ENCODE measurements around the gene UQCRQ.
A peak's percentile ranks its signal among the peaks of the same experiment; 100 is the strongest.

Gene UQCRQ

GRCh38 chr5:132832612-132833011 is 33.8 kb upstream of the UQCRQ start:
- H3K4me1 ChIP-seq (ENCODE audit: control insufficient read depth in 1 of 2, insufficient read depth in 2 of 2, low read length in 2 of 2) = peaks cover 24 to 27% of the 10 kb centered on the region in 2 donors
- no peaks in the 10 kb centered on the region for H3K36me3 ChIP-seq (ENCODE audit: control insufficient read depth in 1 of 2, insufficient read depth in 2 of 2, low read length in 2 of 2)
- H3K4me3 ChIP-seq (ENCODE audit: low read depth in 1 of 2, low read length in 2 of 2) = no peak overlapping the region
- no peak overlapping the region for H3K9ac ChIP-seq (ENCODE audit: low read depth in 1 of 2, low read length in 2 of 2)
- peaks cover 0 to 4% of the 10 kb centered on the region in 2 donors for H3K27me3 ChIP-seq (ENCODE audit: control insufficient read depth in 1 of 2, insufficient read depth in 2 of 2, low read length in 2 of 2)
- no peaks in the 10 kb centered on the region for H3K9me3 ChIP-seq (ENCODE audit: control insufficient read depth in 1 of 2, low read length in 2 of 2)
- H3K27ac ChIP-seq (ENCODE audit: low read depth, low read length) = no peak overlapping the region

GRCh38 chr5:132834057-132834456 is 32.4 kb upstream of the UQCRQ start:
- no peaks in the 10 kb centered on the region for H3K36me3 ChIP-seq (ENCODE audit: control insufficient read depth in 1 of 2, insufficient read depth in 2 of 2, low read length in 2 of 2)
- no peak overlapping the region for H3K9ac ChIP-seq (ENCODE audit: low read depth in 1 of 2, low read length in 2 of 2)
- no peak overlapping the region for H3K4me3 ChIP-seq (ENCODE audit: low read depth in 1 of 2, low read length in 2 of 2)
- H3K27me3 ChIP-seq (ENCODE audit: control insufficient read depth in 1 of 2, insufficient read depth in 2 of 2, low read length in 2 of 2) = peaks cover 0 to 4% of the 10 kb centered on the region in 2 donors
- H3K9me3 ChIP-seq (ENCODE audit: control insufficient read depth in 1 of 2, low read length in 2 of 2) = no peaks in the 10 kb centered on the region
- H3K27ac ChIP-seq (ENCODE audit: low read depth, low read length) = no peak overlapping the region
- H3K4me1 ChIP-seq (ENCODE audit: control insufficient read depth in 1 of 2, insufficient read depth in 2 of 2, low read length in 2 of 2) = peaks cover 32% of the 10 kb centered on the region in 2 donors

GRCh38 chr5:132836852-132837251 is 29.6 kb upstream of the UQCRQ start:
- peaks cover 32 to 37% of the 10 kb centered on the region in 2 donors for H3K4me1 ChIP-seq (ENCODE audit: control insufficient read depth in 1 of 2, insufficient read depth in 2 of 2, low read length in 2 of 2)
- no peak overlapping the region for H3K9ac ChIP-seq (ENCODE audit: low read depth in 1 of 2, low read length in 2 of 2)
- H3K9me3 ChIP-seq (ENCODE audit: control insufficient read depth in 1 of 2, low read length in 2 of 2) = no peaks in the 10 kb centered on the region
- H3K36me3 ChIP-seq (ENCODE audit: control insufficient read depth in 1 of 2, insufficient read depth in 2 of 2, low read length in 2 of 2) = no peaks in the 10 kb centered on the region
- no peak overlapping the region for H3K4me3 ChIP-seq (ENCODE audit: low read depth in 1 of 2, low read length in 2 of 2)
- H3K27me3 ChIP-seq (ENCODE audit: control insufficient read depth in 1 of 2, insufficient read depth in 2 of 2, low read length in 2 of 2) = no peaks in the 10 kb centered on the region
- H3K27ac ChIP-seq (ENCODE audit: low read depth, low read length) = no peak overlapping the region

GRCh38 chr5:132837868-132838267 is 28.6 kb upstream of the UQCRQ start:
- H3K9ac ChIP-seq (ENCODE audit: low read depth in 1 of 2, low read length in 2 of 2) = no peak overlapping the region
- no peak overlapping the region for H3K27ac ChIP-seq (ENCODE audit: low read depth, low read length)
- H3K4me1 ChIP-seq (ENCODE audit: control insufficient read depth in 1 of 2, insufficient read depth in 2 of 2, low read length in 2 of 2) = peaks cover 32 to 37% of the 10 kb centered on the region in 2 donors

GRCh38 chr5:132838516-132839282 is 27.7 kb upstream of the UQCRQ start:
- no peak overlapping the region for H3K4me3 ChIP-seq (ENCODE audit: low read depth in 1 of 2, low read length in 2 of 2)
- no peak overlapping the region for H3K9ac ChIP-seq (ENCODE audit: low read depth in 1 of 2, low read length in 2 of 2)
- no peak overlapping the region for H3K27ac ChIP-seq (ENCODE audit: low read depth, low read length)
- H3K27me3 ChIP-seq (ENCODE audit: control insufficient read depth in 1 of 2, insufficient read depth in 2 of 2, low read length in 2 of 2) = no peaks in the 10 kb centered on the region
- peaks cover 32 to 37% of the 10 kb centered on the region in 2 donors for H3K4me1 ChIP-seq (ENCODE audit: control insufficient read depth in 1 of 2, insufficient read depth in 2 of 2, low read length in 2 of 2)
- H3K36me3 ChIP-seq (ENCODE audit: control insufficient read depth in 1 of 2, insufficient read depth in 2 of 2, low read length in 2 of 2) = no peaks in the 10 kb centered on the region
- H3K9me3 ChIP-seq (ENCODE audit: control insufficient read depth in 1 of 2, low read length in 2 of 2) = no peaks in the 10 kb centered on the region

More at GRCh38 chr5:132837868-132838267, 28.6 kb upstream of the UQCRQ start:
- Histone ChIP-seq H3K4me3 (ENCODE audit: low read depth in 1 of 2, low read length in 2 of 2) (no peak overlapping the region), H3K27me3 (ENCODE audit: control insufficient read depth in 1 of 2, insufficient read depth in 2 of 2, low read length in 2 of 2) (no peaks in the 10 kb centered on the region), H3K9me3 (ENCODE audit: control insufficient read depth in 1 of 2, low read length in 2 of 2) (no peaks in the 10 kb centered on the region), H3K36me3 (ENCODE audit: control insufficient read depth in 1 of 2, insufficient read depth in 2 of 2, low read length in 2 of 2) (no peaks in the 10 kb centered on the region)

- H3K9me3 ChIP-seq (ENCODE audit: control insufficient read depth in 1 of 2, low read length in 2 of 2) = no peaks in the 10 kb centered on the region
- peaks cover 32 to 37% of the 10 kb centered on the region in 2 donors for H3K4me1 ChIP-seq (ENCODE audit: control insufficient read depth in 1 of 2, insufficient read depth in 2 of 2, low read length in 2 of 2)
- H3K27ac ChIP-seq (ENCODE audit: low read depth, low read length) = peak overlapping the region; percentile 37
- no peaks in the 10 kb centered on the region for H3K27me3 ChIP-seq (ENCODE audit: control insufficient read depth in 1 of 2, insufficient read depth in 2 of 2, low read length in 2 of 2)
- H3K36me3 ChIP-seq (ENCODE audit: control insufficient read depth in 1 of 2, insufficient read depth in 2 of 2, low read length in 2 of 2) = no peaks in the 10 kb centered on the region
- H3K4me3 ChIP-seq (ENCODE audit: low read depth in 1 of 2, low read length in 2 of 2) = no peak overlapping the region
- H3K9ac ChIP-seq (ENCODE audit: low read depth in 1 of 2, low read length in 2 of 2) = peak overlapping the region in 1 of 2 donors; percentile 14
Measured at GRCh38 chr5:132839426-132840301, 26.8 kb upstream of the UQCRQ start.

GRCh38 chr5:132840313-132840712 is 26.1 kb upstream of the UQCRQ start:
- Histone ChIP-seq H3K4me1 (ENCODE audit: control insufficient read depth in 1 of 2, insufficient read depth in 2 of 2, low read length in 2 of 2) (peaks cover 32 to 37% of the 10 kb centered on the region in 2 donors), H3K9ac (ENCODE audit: low read depth in 1 of 2, low read length in 2 of 2) (no peak overlapping the region)

GRCh38 chr5:132840896-132841295 is 25.5 kb upstream of the UQCRQ start:
- Histone ChIP-seq H3K27me3 (ENCODE audit: control insufficient read depth in 1 of 2, insufficient read depth in 2 of 2, low read length in 2 of 2) (no peaks in the 10 kb centered on the region), H3K4me3 (ENCODE audit: low read depth in 1 of 2, low read length in 2 of 2) (no peak overlapping the region), H3K4me1 (ENCODE audit: control insufficient read depth in 1 of 2, insufficient read depth in 2 of 2, low read length in 2 of 2) (peaks cover 32 to 37% of the 10 kb centered on the region in 2 donors), H3K27ac (ENCODE audit: low read depth, low read length) (no peak overlapping the region), H3K9ac (ENCODE audit: low read depth in 1 of 2, low read length in 2 of 2) (no peak overlapping the region), H3K9me3 (ENCODE audit: control insufficient read depth in 1 of 2, low read length in 2 of 2) (no peaks in the 10 kb centered on the region), H3K36me3 (ENCODE audit: control insufficient read depth in 1 of 2, insufficient read depth in 2 of 2, low read length in 2 of 2) (no peaks in the 10 kb centered on the region)

More at GRCh38 chr5:132840313-132840712, 26.1 kb upstream of the UQCRQ start:
- Histone ChIP-seq H3K4me3 (ENCODE audit: low read depth in 1 of 2, low read length in 2 of 2) (no peak overlapping the region), H3K27me3 (ENCODE audit: control insufficient read depth in 1 of 2, insufficient read depth in 2 of 2, low read length in 2 of 2) (no peaks in the 10 kb centered on the region), H3K27ac (ENCODE audit: low read depth, low read length) (no peak overlapping the region), H3K36me3 (ENCODE audit: control insufficient read depth in 1 of 2, insufficient read depth in 2 of 2, low read length in 2 of 2) (no peaks in the 10 kb centered on the region), H3K9me3 (ENCODE audit: control insufficient read depth in 1 of 2, low read length in 2 of 2) (no peaks in the 10 kb centered on the region)

GRCh38 chr5:132841305-132841704 is 25.1 kb upstream of the UQCRQ start:
- Histone ChIP-seq H3K9me3 (ENCODE audit: control insufficient read depth in 1 of 2, low read length in 2 of 2) (no peaks in the 10 kb centered on the region), H3K4me3 (ENCODE audit: low read depth in 1 of 2, low read length in 2 of 2) (no peak overlapping the region), H3K4me1 (ENCODE audit: control insufficient read depth in 1 of 2, insufficient read depth in 2 of 2, low read length in 2 of 2) (peaks cover 32 to 37% of the 10 kb centered on the region in 2 donors), H3K27me3 (ENCODE audit: control insufficient read depth in 1 of 2, insufficient read depth in 2 of 2, low read length in 2 of 2) (no peaks in the 10 kb centered on the region), H3K9ac (ENCODE audit: low read depth in 1 of 2, low read length in 2 of 2) (no peak overlapping the region), H3K27ac (ENCODE audit: low read depth, low read length) (no peak overlapping the region), H3K36me3 (ENCODE audit: control insufficient read depth in 1 of 2, insufficient read depth in 2 of 2, low read length in 2 of 2) (no peaks in the 10 kb centered on the region)

- Histone ChIP-seq H3K9ac (ENCODE audit: low read depth in 1 of 2, low read length in 2 of 2) (no peak overlapping the region), H3K27me3 (ENCODE audit: control insufficient read depth in 1 of 2, insufficient read depth in 2 of 2, low read length in 2 of 2) (no peaks in the 10 kb centered on the region), H3K4me1 (ENCODE audit: control insufficient read depth in 1 of 2, insufficient read depth in 2 of 2, low read length in 2 of 2) (peaks cover 0 to 11% of the 10 kb centered on the region in 2 donors), H3K4me3 (ENCODE audit: low read depth in 1 of 2, low read length in 2 of 2) (no peak overlapping the region), H3K27ac (ENCODE audit: low read depth, low read length) (no peak overlapping the region), H3K36me3 (ENCODE audit: control insufficient read depth in 1 of 2, insufficient read depth in 2 of 2, low read length in 2 of 2) (no peaks in the 10 kb centered on the region), H3K9me3 (ENCODE audit: control insufficient read depth in 1 of 2, low read length in 2 of 2) (no peaks in the 10 kb centered on the region)
Measured at GRCh38 chr5:132848270-132848669, 18.2 kb upstream of the UQCRQ start.

Measured in duodenal mucosa (tissue), 2 donors.